ENCODE measurements around the gene NOL3.

The NOL3 gene

GRCh38 chr16:67212766-67213165 lies 42.4 kb downstream of the NOL3 start:
- Histone ChIP-seq H2BK120ac (ENCODE audit: low read depth, low read length) (no peak overlapping the region), H3K14ac (ENCODE audit: low read length in 2 of 2) (no peak overlapping the region), H3K4me2 (ENCODE audit: low read length, poor library complexity, severe bottlenecking) (no peak overlapping the region), H3K9me3 (ENCODE audit: control insufficient read depth, low read length) (no peaks in the 10 kb centered on the region), H4K91ac (ENCODE audit: low read length) (no peak overlapping the region), H3K18ac (ENCODE audit: low read depth in 1 of 2, low read length in 2 of 2) (no peak overlapping the region), H2BK15ac (ENCODE audit: low read depth, poor library complexity, severe bottlenecking) (no peak overlapping the region), H4K8ac (ENCODE audit: low read length) (no peak overlapping the region), H3K23ac (ENCODE audit: low read length in 2 of 2) (no peak overlapping the region), H3K9ac (ENCODE audit: low read length) (no peak overlapping the region), H3K36me3 (ENCODE audit: control insufficient read depth in 1 of 2, insufficient read depth in 2 of 2, low read depth in 1 of 2, low read length in 2 of 2) (peaks cover 19 to 26% of the 10 kb centered on the region in 2 experiments), H3K4ac (ENCODE audit: low read depth in 1 of 2, low read length in 2 of 2) (no peak overlapping the region), H3K27ac (ENCODE audit: low read length, poor library complexity, severe bottlenecking) (no peak overlapping the region), H2BK12ac (ENCODE audit: low read length in 2 of 2) (no peak overlapping the region), H3K4me3 (ENCODE audit: insufficient read depth in 1 of 2, low read depth in 1 of 2, low read length in 2 of 2) (no peak overlapping the region), H2BK5ac (ENCODE audit: low read depth, low read length, poor library complexity, severe bottlenecking) (no peak overlapping the region), H3K79me1 (replicated peaks; ENCODE audit: low read length, poor library complexity, severe bottlenecking) (no peaks in the 10 kb centered on the region), H3K4me1 (ENCODE audit: control insufficient read depth, insufficient read depth, low read depth, low read length) (peaks cover 9% of the 10 kb centered on the region), H3K27me3 (ENCODE audit: control insufficient read depth in 1 of 2, insufficient read depth in 1 of 2, low read length in 2 of 2) (no peaks in the 10 kb centered on the region), H2AK5ac (ENCODE audit: low read length, severe bottlenecking) (no peak overlapping the region), H2AFZ (ENCODE audit: low read depth, low read length) (no peak overlapping the region)
- no peak for DNase-seq

- 80% methylated on average over 7 of the region's 8 CpGs for WGBS
Observed at GRCh38 chr16:67213197-67214019, 43.1 kb downstream of the NOL3 start.

GRCh38 chr16:67215706-67216105 lies 45.4 kb downstream of the NOL3 start:
- Histone ChIP-seq H3K79me1 (replicated peaks; ENCODE audit: low read length, poor library complexity, severe bottlenecking) (no peaks in the 10 kb centered on the region), H3K14ac (ENCODE audit: low read length in 2 of 2) (no peak overlapping the region), H4K91ac (ENCODE audit: low read length) (no peak overlapping the region), H3K4me2 (ENCODE audit: low read length, poor library complexity, severe bottlenecking) (no peak overlapping the region), H2BK5ac (ENCODE audit: low read depth, low read length, poor library complexity, severe bottlenecking) (no peak overlapping the region), H3K4ac (ENCODE audit: low read depth in 1 of 2, low read length in 2 of 2) (no peak overlapping the region), H3K27me3 (ENCODE audit: control insufficient read depth in 1 of 2, insufficient read depth in 1 of 2, low read length in 2 of 2) (no peaks in the 10 kb centered on the region), H3K36me3 (ENCODE audit: control insufficient read depth in 1 of 2, insufficient read depth in 2 of 2, low read depth in 1 of 2, low read length in 2 of 2) (peaks cover 13 to 19% of the 10 kb centered on the region in 2 experiments), H2BK15ac (ENCODE audit: low read depth, poor library complexity, severe bottlenecking) (no peak overlapping the region), H3K23ac (ENCODE audit: low read length in 2 of 2) (no peak overlapping the region), H3K9ac (ENCODE audit: low read length) (no peak overlapping the region), H2AFZ (ENCODE audit: low read depth, low read length) (no peak overlapping the region), H2AK5ac (ENCODE audit: low read length, severe bottlenecking) (no peak overlapping the region), H3K4me1 (ENCODE audit: control insufficient read depth, insufficient read depth, low read depth, low read length) (peaks cover 4% of the 10 kb centered on the region), H3K27ac (ENCODE audit: low read length, poor library complexity, severe bottlenecking) (no peak overlapping the region), H2BK12ac (ENCODE audit: low read length in 2 of 2) (no peak overlapping the region), H3K18ac (ENCODE audit: low read depth in 1 of 2, low read length in 2 of 2) (no peak overlapping the region), H4K8ac (ENCODE audit: low read length) (peak overlapping the region; percentile 55), H3K9me3 (ENCODE audit: control insufficient read depth, low read length) (no peaks in the 10 kb centered on the region), H3K4me3 (ENCODE audit: insufficient read depth in 1 of 2, low read depth in 1 of 2, low read length in 2 of 2) (no peak overlapping the region), H2BK120ac (ENCODE audit: low read depth, low read length) (no peak overlapping the region)
- no peak for DNase-seq
- 62% methylated on average over 5 of the region's 5 CpGs for WGBS

More at GRCh38 chr16:67213197-67214019, 43.1 kb downstream of the NOL3 start:
- Histone ChIP-seq H2AK5ac (ENCODE audit: low read length, severe bottlenecking) (no peak overlapping the region), H3K27ac (ENCODE audit: low read length, poor library complexity, severe bottlenecking) (no peak overlapping the region), H2BK120ac (ENCODE audit: low read depth, low read length) (no peak overlapping the region), H4K8ac (ENCODE audit: low read length) (no peak overlapping the region), H4K91ac (ENCODE audit: low read length) (no peak overlapping the region), H3K27me3 (ENCODE audit: control insufficient read depth in 1 of 2, insufficient read depth in 1 of 2, low read length in 2 of 2) (no peaks in the 10 kb centered on the region), H2BK12ac (ENCODE audit: low read length in 2 of 2) (no peak overlapping the region), H3K23ac (ENCODE audit: low read length in 2 of 2) (no peak overlapping the region), H3K36me3 (ENCODE audit: control insufficient read depth in 1 of 2, insufficient read depth in 2 of 2, low read depth in 1 of 2, low read length in 2 of 2) (peaks cover 19 to 26% of the 10 kb centered on the region in 2 experiments), H3K18ac (ENCODE audit: low read depth in 1 of 2, low read length in 2 of 2) (no peak overlapping the region), H3K4me1 (ENCODE audit: control insufficient read depth, insufficient read depth, low read depth, low read length) (peaks cover 4% of the 10 kb centered on the region), H3K9me3 (ENCODE audit: control insufficient read depth, low read length) (no peaks in the 10 kb centered on the region), H2BK15ac (ENCODE audit: low read depth, poor library complexity, severe bottlenecking) (no peak overlapping the region), H3K4me3 (ENCODE audit: insufficient read depth in 1 of 2, low read depth in 1 of 2, low read length in 2 of 2) (no peak overlapping the region), H2AFZ (ENCODE audit: low read depth, low read length) (no peak overlapping the region), H3K9ac (ENCODE audit: low read length) (no peak overlapping the region), H3K4ac (ENCODE audit: low read depth in 1 of 2, low read length in 2 of 2) (no peak overlapping the region), H3K4me2 (ENCODE audit: low read length, poor library complexity, severe bottlenecking) (no peak overlapping the region), H3K14ac (ENCODE audit: low read length in 2 of 2) (no peak overlapping the region), H2BK5ac (ENCODE audit: low read depth, low read length, poor library complexity, severe bottlenecking) (no peak overlapping the region), H3K79me1 (replicated peaks; ENCODE audit: low read length, poor library complexity, severe bottlenecking) (no peaks in the 10 kb centered on the region)
- no peak for DNase-seq

GRCh38 chr16:67216612-67217490 lies 46.5 kb downstream of the NOL3 start:
- Histone ChIP-seq H3K36me3 (ENCODE audit: control insufficient read depth in 1 of 2, insufficient read depth in 2 of 2, low read depth in 1 of 2, low read length in 2 of 2) (peaks cover 12% of the 10 kb centered on the region in 2 experiments), H2BK12ac (ENCODE audit: low read length in 2 of 2) (no peak overlapping the region), H3K4me2 (ENCODE audit: low read length, poor library complexity, severe bottlenecking) (no peak overlapping the region), H3K4ac (ENCODE audit: low read depth in 1 of 2, low read length in 2 of 2) (no peak overlapping the region), H3K27ac (ENCODE audit: low read length, poor library complexity, severe bottlenecking) (no peak overlapping the region), H3K9me3 (ENCODE audit: control insufficient read depth, low read length) (no peaks in the 10 kb centered on the region), H3K23ac (ENCODE audit: low read length in 2 of 2) (no peak overlapping the region), H3K4me3 (ENCODE audit: insufficient read depth in 1 of 2, low read depth in 1 of 2, low read length in 2 of 2) (no peak overlapping the region), H2BK5ac (ENCODE audit: low read depth, low read length, poor library complexity, severe bottlenecking) (no peak overlapping the region), H3K4me1 (ENCODE audit: control insufficient read depth, insufficient read depth, low read depth, low read length) (peaks cover 4% of the 10 kb centered on the region), H2BK120ac (ENCODE audit: low read depth, low read length) (no peak overlapping the region), H4K8ac (ENCODE audit: low read length) (no peak overlapping the region), H3K27me3 (ENCODE audit: control insufficient read depth in 1 of 2, insufficient read depth in 1 of 2, low read length in 2 of 2) (no peaks in the 10 kb centered on the region), H3K14ac (ENCODE audit: low read length in 2 of 2) (no peak overlapping the region), H2AK5ac (ENCODE audit: low read length, severe bottlenecking) (no peak overlapping the region), H3K9ac (ENCODE audit: low read length) (peak overlapping the region; percentile 49), H3K18ac (ENCODE audit: low read depth in 1 of 2, low read length in 2 of 2) (no peak overlapping the region), H3K79me1 (replicated peaks; ENCODE audit: low read length, poor library complexity, severe bottlenecking) (no peaks in the 10 kb centered on the region), H4K91ac (ENCODE audit: low read length) (no peak overlapping the region), H2AFZ (ENCODE audit: low read depth, low read length) (no peak overlapping the region), H2BK15ac (ENCODE audit: low read depth, poor library complexity, severe bottlenecking) (no peak overlapping the region)
- no peak for DNase-seq
- WGBS = 81% methylated on average over 18 of the region's 18 CpGs
